Upper lobe of left lung (tissue), 4 donors: ENCODE results near the gene GULP1.

ENCODE experiments used
- EP300 ChIP-seq, 4 donors: sonication (generic); formaldehyde crosslinking; IDR thresholded peaks; one replicate each; pipeline ENCODE4 v1.5.1; 2017; ENCODE audit warnings: antibody characterized with exemption in 4 of 4, control low read depth in 2 of 4
- POLR2A ChIP-seq, 4 donors: fragments of 450-650 bp; IDR thresholded peaks; one replicate each; pipeline ENCODE4 v1.5.1; 2016 to 2017; ENCODE audit warnings: antibody characterized with exemption in 4 of 4, mild to moderate bottlenecking in 2 of 4
- POLR2AphosphoS5 ChIP-seq, 2 donors: sonication (generic); formaldehyde crosslinking; IDR thresholded peaks; one replicate each; pipeline ENCODE4 v1.5.1; 2017; ENCODE audit warnings: antibody characterized with exemption in 2 of 2
- TF ChIP-seq, protein P1 (sequence below), 6 experiments: fragments of 450-650 bp in 4 of 6; fragments of 200-600 bp in 2 of 6; sonication (generic) in 2 of 6; IDR thresholded peaks; one replicate each; pipeline ENCODE4 v1.5.1; 2016 to 2019; ENCODE audit warnings: antibody characterized with exemption in 6 of 6

- TF ChIP-seq POLR2A (IDR thresholded peaks at IDR 0.05), result no peak
- TF ChIP-seq, protein P1, sequence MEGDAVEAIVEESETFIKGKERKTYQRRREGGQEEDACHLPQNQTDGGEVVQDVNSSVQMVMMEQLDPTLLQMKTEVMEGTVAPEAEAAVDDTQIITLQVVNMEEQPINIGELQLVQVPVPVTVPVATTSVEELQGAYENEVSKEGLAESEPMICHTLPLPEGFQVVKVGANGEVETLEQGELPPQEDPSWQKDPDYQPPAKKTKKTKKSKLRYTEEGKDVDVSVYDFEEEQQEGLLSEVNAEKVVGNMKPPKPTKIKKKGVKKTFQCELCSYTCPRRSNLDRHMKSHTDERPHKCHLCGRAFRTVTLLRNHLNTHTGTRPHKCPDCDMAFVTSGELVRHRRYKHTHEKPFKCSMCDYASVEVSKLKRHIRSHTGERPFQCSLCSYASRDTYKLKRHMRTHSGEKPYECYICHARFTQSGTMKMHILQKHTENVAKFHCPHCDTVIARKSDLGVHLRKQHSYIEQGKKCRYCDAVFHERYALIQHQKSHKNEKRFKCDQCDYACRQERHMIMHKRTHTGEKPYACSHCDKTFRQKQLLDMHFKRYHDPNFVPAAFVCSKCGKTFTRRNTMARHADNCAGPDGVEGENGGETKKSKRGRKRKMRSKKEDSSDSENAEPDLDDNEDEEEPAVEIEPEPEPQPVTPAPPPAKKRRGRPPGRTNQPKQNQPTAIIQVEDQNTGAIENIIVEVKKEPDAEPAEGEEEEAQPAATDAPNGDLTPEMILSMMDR (IDR thresholded peaks at IDR 0.05), result no peak
- no peak for TF ChIP-seq EP300 (IDR thresholded peaks at IDR 0.05)
- TF ChIP-seq POLR2AphosphoS5 (IDR thresholded peaks at IDR 0.05), result no peak
These were observed 22.8 kb downstream of the GULP1 start for GRCh38 chr2:188314314-188315054.
